PC-3 (cell line): ENCODE results near the gene IL25.

Experiments used
- CTCF ChIP-seq: fragments of 300-600 bp; sonication (generic); conservative IDR thresholded peaks from 2 replicates; pipeline ENCODE4 v1.5.1; 2017; ENCODE audit warnings: antibody characterized with exemption, low read depth, mild to moderate bottlenecking, low read length
- EZH2 ChIP-seq: fragments of 300-600 bp; sonication (generic); IDR thresholded peaks from one replicate; pipeline ENCODE4 v1.6.1; 2017; ENCODE audit warnings: antibody characterized with exemption, mild to moderate bottlenecking, low read length; ENCODE audit not compliant: unreplicated experiment
- EZH2phosphoT487 ChIP-seq: fragments of 300-600 bp; sonication (generic); IDR thresholded peaks from 2 replicates; pipeline ENCODE4 v1.6.1; 2018; ENCODE audit warnings: mild to moderate bottlenecking, antibody characterized with exemption, low read length, borderline replicate concordance

GRCh38 chr14:23388996-23389395 is 16.4 kb downstream of the IL25 start:
- TF ChIP-seq CTCF = no peak
- no peak for TF ChIP-seq EZH2phosphoT487
- TF ChIP-seq EZH2 = no peak
